HCT116 (cell line): ENCODE data around the gene ZDHHC1. TPM values are rescaled to one million over a fixed set of nuclear protein-coding genes. Genes with fewer than 3 reads are reported as not detected.

Source experiments
- ATAC-seq: fragments of 200-7000 bp; cut with Tn5 transposase; 2 replicates; pipeline ENCODE4 v1.9.1; 2020; ENCODE audit warnings: mild to moderate bottlenecking, moderate library complexity
- BruUV-seq: library from RNA; stranded (reverse); fragments of 400-500 nt; replicated peaks from 2 replicates; lab custom pipeline; 2021; lab: Mats Ljungman, UMichigan
- CTCF ChIA-PET: fragments of 300-600 bp; sonication (Branson Sonifier 250); formaldehyde crosslinking; loops from one replicate; lab custom pipeline; 2021; ENCODE audit warnings: antibody characterized with exemption; lab: Charles Lee
- POLR2A ChIA-PET: fragments of 300-600, 350-600 bp; sonication (Branson Sonifier 250); formaldehyde crosslinking; loops from one replicate; lab custom pipeline; 2021; ENCODE audit warnings: antibody characterized with exemption; lab: Charles Lee
- RAD21 ChIA-PET, 2 experiments: fragments of 300-600 bp; sonication (Branson Sonifier 250); formaldehyde crosslinking; loops; one replicate each; lab custom pipeline; 2023; ENCODE audit warnings: low total read pairs in 2 of 2; ENCODE audit not compliant: uncharacterized antibody in 2 of 2, unreplicated experiment in 2 of 2, low non-redundant PET in 1 of 2; lab: Charles Lee
- DNase-seq: peaks from one replicate; pipeline ENCODE4 v3.0.0-alpha.2; 2010; ENCODE audit warnings: low read depth, low spot score
- H2AFZ ChIP-seq: fragments of 200-600 bp; shearing (Covaris generic), sonication (generic); 2 replicates; pipeline ENCODE4 v1.6.1; 2017; ENCODE audit warnings: low read depth, mixed run types, mixed read lengths, antibody characterized with exemption, low read length; ENCODE audit not compliant: poor library complexity, severe bottlenecking
- H3K27ac ChIP-seq: 2 replicates; pipeline ENCODE4 v1.5.1; 2012; ENCODE audit warnings: low read depth, low read length
- H3K27me3 ChIP-seq: fragments of 200-600 bp; sonication (generic); 2 replicates; pipeline ENCODE4 v1.6.1; 2016; ENCODE audit warnings: mixed run types, low read length, mixed read lengths; ENCODE audit not compliant: insufficient read depth
- H3K36me3 ChIP-seq, 2 experiments: fragments of 200-500 bp in 1 of 2; fragments of 200-600 bp in 1 of 2; sonication (Bioruptor generic) in 1 of 2; sonication (generic) in 1 of 2; 2 replicates each; pipeline versions ENCODE4 v1.5.1 to v1.6.1; 2014 to 2016; ENCODE audit warnings: low read length in 2 of 2, inconsistent platforms in 1 of 2, mixed read lengths in 1 of 2, mixed run types in 1 of 2; ENCODE audit not compliant: insufficient read depth in 2 of 2, control insufficient read depth in 1 of 2
- H3K4me1 ChIP-seq, 2 experiments: fragments of 200-600 bp in 1 of 2; sonication (generic) in 1 of 2; 2 replicates each; pipeline versions ENCODE4 v1.5.1 to v1.6.1; 2012 to 2017; ENCODE audit warnings: low read length in 2 of 2, inconsistent platforms in 1 of 2, mild to moderate bottlenecking in 1 of 2, mixed read lengths in 1 of 2, mixed run types in 1 of 2, moderate library complexity in 1 of 2; ENCODE audit not compliant: insufficient read depth in 2 of 2, control insufficient read depth in 1 of 2
- H3K4me2 ChIP-seq: fragments of 200-600 bp; sonication (generic); 2 replicates; pipeline ENCODE4 v1.6.1; 2017; ENCODE audit warnings: mixed run types, low read length, mixed read lengths
- H3K4me3 ChIP-seq, 2 experiments: fragments of 200-600 bp in 1 of 2; sonication (generic) in 1 of 2; replicated peaks in 1 of 2; 2 replicates each; pipeline ENCODE4 v1.5.1; 2011 to 2016; ENCODE audit warnings: low read length in 2 of 2, control low read depth in 1 of 2, low read depth in 1 of 2, mild to moderate bottlenecking in 1 of 2, mixed read lengths in 1 of 2, mixed run types in 1 of 2
- H3K79me2 ChIP-seq: fragments of 200-600 bp; sonication (generic); 2 replicates; pipeline ENCODE4 v1.6.1; 2017; ENCODE audit warnings: mild to moderate bottlenecking, mixed run types, low read length, moderate library complexity, mixed read lengths; ENCODE audit not compliant: insufficient read depth
- H3K9ac ChIP-seq: fragments of 200-600 bp; sonication (generic); 2 replicates; pipeline ENCODE4 v1.6.1; 2016; ENCODE audit warnings: low read length, mixed read lengths
- H3K9me2 ChIP-seq: fragments of 200-600 bp; sonication (generic), shearing (Covaris generic); 2 replicates; pipeline ENCODE4 v1.6.1; 2017; ENCODE audit warnings: mixed run types, mild to moderate bottlenecking, moderate library complexity; ENCODE audit not compliant: insufficient read depth
- H3K9me3 ChIP-seq, 2 experiments: fragments of 200-500 bp in 1 of 2; fragments of 200-600 bp in 1 of 2; sonication (Bioruptor generic) in 1 of 2; sonication (generic) in 1 of 2; 2 replicates each; pipeline ENCODE4 v1.6.1; 2014 to 2017; ENCODE audit warnings: low read length in 2 of 2, mixed read lengths in 2 of 2, inconsistent platforms in 1 of 2, low read depth in 1 of 2, mild to moderate bottlenecking in 1 of 2, mixed run types in 1 of 2, moderate library complexity in 1 of 2; ENCODE audit not compliant: control insufficient read depth in 1 of 2, insufficient read depth in 1 of 2
- H4K20me1 ChIP-seq: fragments of 200-600 bp; sonication (generic), shearing (Covaris generic); 2 replicates; pipeline ENCODE4 v1.6.1; 2017; ENCODE audit warnings: mixed run types, mild to moderate bottlenecking, moderate library complexity; ENCODE audit not compliant: insufficient read depth
- CBX3 ChIP-seq: IDR thresholded peaks from 2 replicates; pipeline ENCODE4 v1.6.1; 2012; ENCODE audit warnings: low read depth
- CEBPB ChIP-seq: IDR thresholded peaks from 2 replicates; pipeline ENCODE4 v1.6.1; 2012; ENCODE audit warnings: low read depth
- ELF1 ChIP-seq: IDR thresholded peaks from 2 replicates; pipeline ENCODE4 v1.6.1; 2012; ENCODE audit warnings: low read depth, borderline replicate concordance
- FOSL1 ChIP-seq: IDR thresholded peaks from 2 replicates; pipeline ENCODE4 v1.6.1; 2012; ENCODE audit warnings: low read depth
- JUND ChIP-seq: IDR thresholded peaks from 2 replicates; pipeline ENCODE4 v1.6.1; 2012
- POLR2A ChIP-seq: IDR thresholded peaks from 2 replicates; pipeline ENCODE4 v1.7.0; 2011; ENCODE audit warnings: borderline replicate concordance; ENCODE audit not compliant: insufficient read depth, insufficient read length; ENCODE audit errors: extremely low read depth
- RAD21 ChIP-seq: IDR thresholded peaks from 2 replicates; pipeline ENCODE4 v1.6.1; 2012; ENCODE audit warnings: low read depth, mild to moderate bottlenecking
- SIN3A ChIP-seq: IDR thresholded peaks from 2 replicates; pipeline ENCODE4 v1.6.1; 2012; ENCODE audit warnings: low read depth
- SRF ChIP-seq: IDR thresholded peaks from 2 replicates; pipeline ENCODE4 v1.6.1; 2012; ENCODE audit warnings: low read depth
- TCF7L2 ChIP-seq: IDR thresholded peaks from 2 replicates; pipeline ENCODE4 v1.7.0; 2011; ENCODE audit warnings: borderline replicate concordance, inconsistent platforms; ENCODE audit not compliant: insufficient read depth, insufficient read length; ENCODE audit errors: extremely low read depth
- ZFX ChIP-seq: fragments of 450-650 bp; IDR thresholded peaks from 2 replicates; pipeline ENCODE4 v1.6.1; 2017
- intact Hi-C: fragments of 100-400 bp; cut with micrococcal nuclease; formaldehyde crosslinking; loops from 2 replicates; pipeline ENCODE4 v1.10.0; 2022
- total RNA-seq: library from RNA; stranded (reverse); gene quantifications from one replicate; pipeline ENCODE4 v1.2.1, GENCODE V29; 2021; ENCODE audit not compliant: unreplicated experiment
- TF ChIP-seq, protein P1 (sequence below): IDR thresholded peaks from 2 replicates; pipeline ENCODE4 v1.6.1; 2011; ENCODE audit warnings: mild to moderate bottlenecking, low read length, moderate library complexity; ENCODE audit not compliant: insufficient replicate concordance; ENCODE audit errors: extremely low read depth
- TF ChIP-seq, protein P2 (sequence below): IDR thresholded peaks from 2 replicates; pipeline ENCODE4 v1.6.1; 2012
- TF ChIP-seq, protein P3 (sequence below), 3 experiments: fragments of 200-600 bp in 1 of 3; sonication (generic) in 1 of 3; IDR thresholded peaks in 2 of 3; conservative IDR thresholded peaks in 1 of 3; 2 replicates each; pipeline ENCODE4 v1.5.1; 2012 to 2017; ENCODE audit warnings: low read depth in 2 of 3, low read length in 2 of 3, antibody characterized with exemption in 1 of 3, borderline replicate concordance in 1 of 3, control low read depth in 1 of 3, mild to moderate bottlenecking in 1 of 3, mixed read lengths in 1 of 3, mixed run types in 1 of 3, moderate library complexity in 1 of 3; ENCODE audit not compliant: insufficient read depth in 1 of 3

Gene ZDHHC1
- total RNA-seq, 1 experiment from 2014 or later: 9.1 TPM

DNA sequence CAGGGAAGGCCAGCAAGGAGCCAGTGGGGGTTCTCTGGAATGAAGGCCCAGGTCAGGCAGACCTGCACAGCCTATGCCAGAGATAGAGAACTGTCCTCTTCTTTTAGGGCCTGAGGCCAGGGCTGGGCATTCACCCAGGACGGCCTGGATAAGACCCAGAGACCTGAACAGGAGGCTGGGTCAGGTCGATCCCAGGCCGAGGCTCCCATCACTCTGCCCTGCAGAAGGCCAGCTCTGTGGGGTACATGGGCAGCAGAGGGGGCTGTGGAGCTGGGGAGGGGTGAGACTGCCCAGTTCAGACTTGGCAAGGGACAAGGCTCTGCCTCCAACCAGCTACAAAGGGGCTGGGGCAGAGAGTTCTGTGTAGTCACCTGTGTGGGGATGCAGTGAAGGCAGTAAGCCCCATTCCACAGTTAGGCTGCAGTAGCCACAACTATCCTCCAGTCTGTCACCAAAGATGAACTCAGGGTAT, 29.2 kb upstream of the ZDHHC1 start:
- intact Hi-C loops: no loop called here
- ATAC-seq: no peak
- ChIA-PET RAD21 (interaction anchor here (0.6 to 1.3 kb wide), 3 partner anchors 14 to 18 kb away, joined by 5 to 6 read pairs (median 5); no protein-coding TSS in a partner anchor), CTCF (interaction anchor here (0.9 to 3.5 kb wide), 3 partner anchors 11 to 20 kb away, joined by 3 to 41 read pairs (median 9); no protein-coding TSS in a partner anchor), POLR2A (no interaction called here)
- Histone ChIP-seq H3K27me3 (no peaks in the 10 kb centered on the region), H3K9me2 (no peaks in the 10 kb centered on the region), H3K4me3 (no peak overlapping the region), H3K4me1 (peaks cover 0 to 3% of the 10 kb centered on the region in 2 experiments; a peak in 1 of 4 replicates), H3K4me2 (no peak overlapping the region), H3K9me3 (no peaks in the 10 kb centered on the region), H3K9ac (no peak overlapping the region), H3K79me2 (no peaks in the 10 kb centered on the region), H3K36me3 (no peaks in the 10 kb centered on the region; a peak in 1 of 4 replicates), H4K20me1 (no peaks in the 10 kb centered on the region), H3K27ac (no peak overlapping the region), H2AFZ (no peak overlapping the region)
- no TSS peak for BruUV-seq
- no peak for DNase-seq
- TF ChIP-seq SIN3A: no peak
- TF ChIP-seq FOSL1: no peak
- no peak for TF ChIP-seq TCF7L2
- TF ChIP-seq CEBPB: no peak
- TF ChIP-seq, protein P1, sequence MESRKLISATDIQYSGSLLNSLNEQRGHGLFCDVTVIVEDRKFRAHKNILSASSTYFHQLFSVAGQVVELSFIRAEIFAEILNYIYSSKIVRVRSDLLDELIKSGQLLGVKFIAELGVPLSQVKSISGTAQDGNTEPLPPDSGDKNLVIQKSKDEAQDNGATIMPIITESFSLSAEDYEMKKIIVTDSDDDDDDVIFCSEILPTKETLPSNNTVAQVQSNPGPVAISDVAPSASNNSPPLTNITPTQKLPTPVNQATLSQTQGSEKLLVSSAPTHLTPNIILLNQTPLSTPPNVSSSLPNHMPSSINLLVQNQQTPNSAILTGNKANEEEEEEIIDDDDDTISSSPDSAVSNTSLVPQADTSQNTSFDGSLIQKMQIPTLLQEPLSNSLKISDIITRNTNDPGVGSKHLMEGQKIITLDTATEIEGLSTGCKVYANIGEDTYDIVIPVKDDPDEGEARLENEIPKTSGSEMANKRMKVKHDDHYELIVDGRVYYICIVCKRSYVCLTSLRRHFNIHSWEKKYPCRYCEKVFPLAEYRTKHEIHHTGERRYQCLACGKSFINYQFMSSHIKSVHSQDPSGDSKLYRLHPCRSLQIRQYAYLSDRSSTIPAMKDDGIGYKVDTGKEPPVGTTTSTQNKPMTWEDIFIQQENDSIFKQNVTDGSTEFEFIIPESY: no peak
- no peak for TF ChIP-seq JUND
- TF ChIP-seq, protein P2, sequence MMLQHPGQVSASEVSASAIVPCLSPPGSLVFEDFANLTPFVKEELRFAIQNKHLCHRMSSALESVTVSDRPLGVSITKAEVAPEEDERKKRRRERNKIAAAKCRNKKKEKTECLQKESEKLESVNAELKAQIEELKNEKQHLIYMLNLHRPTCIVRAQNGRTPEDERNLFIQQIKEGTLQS: no peak
- TF ChIP-seq ELF1: no peak
- no peak for TF ChIP-seq RAD21
- TF ChIP-seq, protein P3, sequence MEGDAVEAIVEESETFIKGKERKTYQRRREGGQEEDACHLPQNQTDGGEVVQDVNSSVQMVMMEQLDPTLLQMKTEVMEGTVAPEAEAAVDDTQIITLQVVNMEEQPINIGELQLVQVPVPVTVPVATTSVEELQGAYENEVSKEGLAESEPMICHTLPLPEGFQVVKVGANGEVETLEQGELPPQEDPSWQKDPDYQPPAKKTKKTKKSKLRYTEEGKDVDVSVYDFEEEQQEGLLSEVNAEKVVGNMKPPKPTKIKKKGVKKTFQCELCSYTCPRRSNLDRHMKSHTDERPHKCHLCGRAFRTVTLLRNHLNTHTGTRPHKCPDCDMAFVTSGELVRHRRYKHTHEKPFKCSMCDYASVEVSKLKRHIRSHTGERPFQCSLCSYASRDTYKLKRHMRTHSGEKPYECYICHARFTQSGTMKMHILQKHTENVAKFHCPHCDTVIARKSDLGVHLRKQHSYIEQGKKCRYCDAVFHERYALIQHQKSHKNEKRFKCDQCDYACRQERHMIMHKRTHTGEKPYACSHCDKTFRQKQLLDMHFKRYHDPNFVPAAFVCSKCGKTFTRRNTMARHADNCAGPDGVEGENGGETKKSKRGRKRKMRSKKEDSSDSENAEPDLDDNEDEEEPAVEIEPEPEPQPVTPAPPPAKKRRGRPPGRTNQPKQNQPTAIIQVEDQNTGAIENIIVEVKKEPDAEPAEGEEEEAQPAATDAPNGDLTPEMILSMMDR (IDR thresholded peaks at IDR 0.05 in 2 of 3, conservative IDR thresholded peaks at IDR 0.05 in 1 of 3; ENCODE audit: borderline replicate concordance in 1 of 3, insufficient read depth in 1 of 3, low read depth in 2 of 3, low read length in 2 of 3): no peak; a peak in 1 of 6 replicates
- no peak for TF ChIP-seq ZFX
- no peak for TF ChIP-seq CBX3
- no peak for TF ChIP-seq SRF
- TF ChIP-seq POLR2A: no peak
